ENCODE measurements around the gene PTPRM.

PTPRM gene

DNA sequence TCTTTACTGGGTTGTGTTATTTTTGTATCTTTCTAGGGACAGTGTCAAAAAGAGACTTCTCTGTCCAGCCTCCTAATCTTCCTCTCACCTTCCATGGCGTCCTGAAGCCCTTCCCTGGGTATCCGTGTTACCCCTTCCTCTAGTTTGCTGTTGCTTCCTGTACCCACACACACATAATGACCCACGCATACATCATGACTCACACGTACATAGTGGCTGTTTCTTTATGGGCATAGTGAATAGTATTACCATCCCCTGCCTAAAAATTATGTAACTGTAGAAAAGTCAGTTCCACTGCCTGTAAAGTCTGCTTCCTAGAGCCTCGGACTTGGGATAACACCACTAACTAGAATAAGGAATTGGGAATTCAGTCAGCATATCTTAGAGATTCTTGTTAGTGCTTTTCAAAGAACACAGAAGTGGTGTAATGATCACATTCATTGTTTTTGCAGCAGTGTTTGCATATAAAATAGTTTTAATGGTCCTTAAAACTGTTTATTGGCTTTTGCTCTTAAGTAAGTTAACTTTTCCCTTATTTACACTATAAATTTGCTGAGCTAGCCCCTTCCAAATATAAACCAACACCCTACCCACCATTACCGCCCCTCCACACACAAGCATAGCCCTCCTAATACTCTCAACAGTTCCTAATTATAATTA lies 733.8 kb downstream of the PTPRM start:
- H3K36me3 Mint-ChIP-seq (ENCODE audit: low read depth), result no peaks in the 10 kb centered on the region
- H3K9me3 Mint-ChIP-seq, result no peaks in the 10 kb centered on the region
- TF ChIP-seq, protein P1, sequence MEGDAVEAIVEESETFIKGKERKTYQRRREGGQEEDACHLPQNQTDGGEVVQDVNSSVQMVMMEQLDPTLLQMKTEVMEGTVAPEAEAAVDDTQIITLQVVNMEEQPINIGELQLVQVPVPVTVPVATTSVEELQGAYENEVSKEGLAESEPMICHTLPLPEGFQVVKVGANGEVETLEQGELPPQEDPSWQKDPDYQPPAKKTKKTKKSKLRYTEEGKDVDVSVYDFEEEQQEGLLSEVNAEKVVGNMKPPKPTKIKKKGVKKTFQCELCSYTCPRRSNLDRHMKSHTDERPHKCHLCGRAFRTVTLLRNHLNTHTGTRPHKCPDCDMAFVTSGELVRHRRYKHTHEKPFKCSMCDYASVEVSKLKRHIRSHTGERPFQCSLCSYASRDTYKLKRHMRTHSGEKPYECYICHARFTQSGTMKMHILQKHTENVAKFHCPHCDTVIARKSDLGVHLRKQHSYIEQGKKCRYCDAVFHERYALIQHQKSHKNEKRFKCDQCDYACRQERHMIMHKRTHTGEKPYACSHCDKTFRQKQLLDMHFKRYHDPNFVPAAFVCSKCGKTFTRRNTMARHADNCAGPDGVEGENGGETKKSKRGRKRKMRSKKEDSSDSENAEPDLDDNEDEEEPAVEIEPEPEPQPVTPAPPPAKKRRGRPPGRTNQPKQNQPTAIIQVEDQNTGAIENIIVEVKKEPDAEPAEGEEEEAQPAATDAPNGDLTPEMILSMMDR (IDR thresholded peaks at IDR 0.05), result no peak
- no peak overlapping the region for H3K4me3 Mint-ChIP-seq
- H3K27ac Mint-ChIP-seq, result no peak overlapping the region
- DNase-seq, result no peak
- H3K4me1 Mint-ChIP-seq, result peaks cover 17% of the 10 kb centered on the region
- no peaks in the 10 kb centered on the region for H3K27me3 Mint-ChIP-seq (ENCODE audit: low read depth, poor library complexity)

GRCh38 chr18:8301427-8302172 lies 734.5 kb downstream of the PTPRM start:
- TF ChIP-seq, protein P1 (IDR thresholded peaks at IDR 0.05), result no peak
- H3K4me3 Mint-ChIP-seq, result no peak overlapping the region
- H3K27me3 Mint-ChIP-seq (ENCODE audit: low read depth, poor library complexity), result no peaks in the 10 kb centered on the region
- no peaks in the 10 kb centered on the region for H3K9me3 Mint-ChIP-seq
- DNase-seq, result no peak
- no peak overlapping the region for H3K27ac Mint-ChIP-seq
- peaks cover 10% of the 10 kb centered on the region for H3K4me1 Mint-ChIP-seq
- no peaks in the 10 kb centered on the region for H3K36me3 Mint-ChIP-seq (ENCODE audit: low read depth)

GRCh38 chr18:8303151-8303755 lies 736.1 kb downstream of the PTPRM start:
- Mint-ChIP-seq H3K36me3 (ENCODE audit: low read depth) (peaks cover 4% of the 10 kb centered on the region), H3K27me3 (ENCODE audit: low read depth, poor library complexity) (no peaks in the 10 kb centered on the region), H3K4me3 (no peak overlapping the region), H3K27ac (no peak overlapping the region), H3K4me1 (no peaks in the 10 kb centered on the region), H3K9me3 (no peaks in the 10 kb centered on the region)
- TF ChIP-seq, protein P1 (IDR thresholded peaks at IDR 0.05), result no peak
- no peak for DNase-seq

DNA sequence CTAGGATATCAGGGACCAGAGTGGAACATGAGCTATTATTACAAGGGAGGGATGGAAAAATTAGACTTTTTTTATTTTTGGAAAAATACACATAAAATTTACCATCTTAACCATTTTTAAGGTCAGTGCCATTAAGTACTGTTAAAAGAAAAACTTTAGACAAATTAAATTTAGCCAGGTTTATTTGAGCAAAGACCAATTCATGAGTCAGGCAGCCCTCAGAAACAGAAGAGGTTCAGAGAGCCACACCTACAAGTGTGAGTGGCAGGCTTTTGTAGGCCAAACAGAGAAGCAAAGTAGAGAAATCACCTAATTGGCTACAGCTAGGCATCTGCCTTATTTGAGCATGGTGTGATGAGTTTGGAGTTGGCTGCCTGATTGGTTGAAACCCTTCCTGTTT lies 740.8 kb downstream of the PTPRM start:
- TF ChIP-seq, protein P1 (IDR thresholded peaks at IDR 0.05), result no peak
- no peak for DNase-seq
- Mint-ChIP-seq H3K9me3 (no peaks in the 10 kb centered on the region), H3K27ac (no peak overlapping the region), H3K4me3 (no peak overlapping the region), H3K4me1 (no peaks in the 10 kb centered on the region), H3K27me3 (ENCODE audit: low read depth, poor library complexity) (no peaks in the 10 kb centered on the region), H3K36me3 (ENCODE audit: low read depth) (peaks cover 4% of the 10 kb centered on the region)

GRCh38 chr18:8313043-8313442 lies 745.9 kb downstream of the PTPRM start:
- no peaks in the 10 kb centered on the region for H3K27me3 Mint-ChIP-seq (ENCODE audit: low read depth, poor library complexity)
- DNase-seq, result no peak
- TF ChIP-seq, protein P1 (IDR thresholded peaks at IDR 0.05), result no peak
- H3K4me1 Mint-ChIP-seq, result no peaks in the 10 kb centered on the region
- no peak overlapping the region for H3K27ac Mint-ChIP-seq
- no peak overlapping the region for H3K4me3 Mint-ChIP-seq
- no peaks in the 10 kb centered on the region for H3K36me3 Mint-ChIP-seq (ENCODE audit: low read depth)
- H3K9me3 Mint-ChIP-seq, result no peaks in the 10 kb centered on the region
